Suprapubic skin (tissue), 4 donors: Measurements from ENCODE around the gene SASH1.

ENCODE experiments used
- CTCF ChIP-seq, 2 donors: fragments of 200-600 bp in 1 of 2; fragments of 450-650 bp in 1 of 2; sonication (generic) in 1 of 2; IDR thresholded peaks; one replicate each; pipeline ENCODE4 v1.5.1; 2016 to 2019; ENCODE audit warnings: antibody characterized with exemption in 2 of 2, mild to moderate bottlenecking in 1 of 2, moderate library complexity in 1 of 2
- EP300 ChIP-seq: sonication (generic); formaldehyde crosslinking; IDR thresholded peaks from one replicate; pipeline ENCODE4 v1.6.1; 2017; ENCODE audit warnings: antibody characterized with exemption
- POLR2AphosphoS5 ChIP-seq, 3 donors: sonication (generic); formaldehyde crosslinking; IDR thresholded peaks; one replicate each; pipeline ENCODE4 v1.6.1; 2017; ENCODE audit warnings: antibody characterized with exemption in 3 of 3

GRCh38 chr6:148523551-148523950 lies 180.9 kb downstream of the SASH1 start:
- TF ChIP-seq EP300 (no peak), CTCF (IDR thresholded peaks at IDR 0.05) (no peak), POLR2AphosphoS5 (IDR thresholded peaks at IDR 0.05) (no peak)
